Measurements from ENCODE around the gene LRRC4. TPM values are rescaled to one million over a fixed set of nuclear protein-coding genes. Genes with fewer than 3 reads are reported as not detected.
A peak's percentile ranks its signal among the peaks of the same experiment; 100 is the strongest.

The LRRC4 gene
- polyA plus RNA-seq, 1 of the 3 experiments (the other 2 are of a cell fraction) = 0.44 TPM

GRCh38 chr7:128036226-128036940, 5.1 kb upstream of the LRRC4 start (continued):
- no peak for TF ChIP-seq CTCF (IDR thresholded peaks at IDR 0.05)

- Histone ChIP-seq H3F3A (replicated peaks; ENCODE audit: insufficient read depth) (no peaks in the 10 kb centered on the region), H3K9me2 (no peaks in the 10 kb centered on the region), H3K9ac (no peak overlapping the region), H4K20me1 (ENCODE audit: insufficient read depth) (peaks cover 76% of the 10 kb centered on the region), H3K36me3 (replicated peaks in 1 of 2; ENCODE audit: control insufficient read depth in 1 of 2, insufficient read depth in 2 of 2, low read length in 1 of 2) (no peaks in the 10 kb centered on the region), H3K4me3 (ENCODE audit: low read depth in 2 of 2, low read length in 1 of 2) (no peak overlapping the region; a peak in 1 of 4 replicates), H2AFZ (ENCODE audit: low read depth) (no peak overlapping the region), H3K4me1 (ENCODE audit: control insufficient read depth in 1 of 2, insufficient read depth in 2 of 2, low read depth in 1 of 2, low read length in 1 of 2) (peaks cover 1 to 6% of the 10 kb centered on the region in 2 experiments; a peak in 2 of 4 replicates), H3K79me2 (ENCODE audit: insufficient read depth) (no peaks in the 10 kb centered on the region; the same call in none of the 2 replicates), H3K9me3 (no peaks in the 10 kb centered on the region), H3K27ac (ENCODE audit: low read depth in 2 of 2, low read length in 1 of 2) (no peak overlapping the region), H3K4me2 (no peak overlapping the region), H3K27me3 (ENCODE audit: insufficient read depth) (no peaks in the 10 kb centered on the region)
- WGBS (ENCODE audit: low lambda C conversion rate) = 82% methylated on average over 3 of the region's 3 CpGs
- DNase-seq = peak; percentile 74
- ChIA-PET CTCF (interaction anchor here (0.6 to 8.7 kb wide), 38 partner anchors 9 to 381 kb away, joined by 3 to 165 read pairs (median 4); no protein-coding TSS in a partner anchor), POLR2A (interaction anchor here (1.7 kb wide), 1 partner anchor 174 kb away, joined by 3 read pairs; no protein-coding TSS in a partner anchor)
- no peak for TF ChIP-seq IRF3 (IDR thresholded peaks at IDR 0.05; ENCODE audit: low read depth, low read length)
- peak; percentile 68 for TF ChIP-seq CTCF (IDR thresholded peaks at IDR 0.05)
- peak; percentile 86 for TF ChIP-seq RAD21 (IDR thresholded peaks at IDR 0.05; ENCODE audit: low read length)
- TF ChIP-seq RFX5 (IDR thresholded peaks at IDR 0.05; ENCODE audit: low read length) = no peak
- TF ChIP-seq SMC3 (IDR thresholded peaks at IDR 0.05; ENCODE audit: low read depth, low read length) = peak; percentile 79
- TF ChIP-seq FOSL2 (IDR thresholded peaks at IDR 0.05; ENCODE audit: borderline replicate concordance, low read depth) = no peak
- no peak for TF ChIP-seq RCOR1 (IDR thresholded peaks at IDR 0.05; ENCODE audit: low read length)
Observed at GRCh38 chr7:128035712-128036111, 4.5 kb upstream of the LRRC4 start.
